HG02970 (cell line): ENCODE data around the gene ENTREP1.
"Not testable (repeated sequence)": the region's sequence is repeated elsewhere in the genome, so short reads cannot be mapped to it uniquely, and the experiment has no call there.

Experiments used
- ATAC-seq: cut with Tn5 transposase; IDR thresholded peaks from one replicate; pipeline ENCODE4 v1.9.1; 2021; ENCODE audit warnings: mild to moderate bottlenecking, moderate library complexity, moderate number of reproducible peaks; ENCODE audit not compliant: unreplicated experiment, low FRiP score

Gene ENTREP1

DNA sequence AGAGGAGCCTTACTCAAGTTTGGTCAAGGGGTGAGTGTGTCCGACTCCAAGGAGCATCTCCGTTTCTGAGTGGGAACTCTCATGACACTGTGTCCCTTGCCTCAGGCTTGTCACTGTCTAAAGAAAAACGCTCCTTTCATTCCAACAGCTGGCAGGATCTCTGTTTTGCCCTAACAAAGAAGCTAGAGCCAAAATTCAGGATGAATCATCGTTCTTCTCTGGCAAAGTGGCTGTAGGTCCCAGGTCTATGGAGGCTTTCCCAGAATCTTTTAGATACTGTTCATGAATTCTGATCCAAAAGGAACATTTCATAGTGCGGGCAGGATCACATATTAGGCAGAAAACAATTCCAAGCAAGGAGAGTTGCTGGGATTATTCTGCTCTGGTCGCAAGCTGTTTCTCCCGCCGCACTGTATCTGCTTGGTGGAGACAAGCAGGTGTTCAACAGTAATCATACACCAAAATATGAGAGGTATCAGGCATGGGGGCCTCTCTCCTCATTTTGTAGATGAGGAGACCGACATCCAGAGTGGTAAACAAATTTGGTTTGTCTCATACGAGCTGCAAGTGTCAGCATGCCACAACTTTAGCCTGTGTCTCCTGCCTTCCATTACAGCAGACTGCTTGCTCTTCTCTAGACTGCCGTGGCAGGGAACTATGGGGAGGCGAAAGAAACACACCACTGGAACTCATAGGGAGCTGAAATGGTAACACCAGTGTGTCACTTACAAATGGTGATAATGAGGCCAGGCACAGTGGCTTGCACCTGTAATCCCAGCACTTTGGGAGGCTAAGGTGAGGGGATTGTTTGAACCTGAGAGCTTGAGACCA, 72.6 kb downstream of the ENTREP1 start:
- no peak for ATAC-seq

DNA sequence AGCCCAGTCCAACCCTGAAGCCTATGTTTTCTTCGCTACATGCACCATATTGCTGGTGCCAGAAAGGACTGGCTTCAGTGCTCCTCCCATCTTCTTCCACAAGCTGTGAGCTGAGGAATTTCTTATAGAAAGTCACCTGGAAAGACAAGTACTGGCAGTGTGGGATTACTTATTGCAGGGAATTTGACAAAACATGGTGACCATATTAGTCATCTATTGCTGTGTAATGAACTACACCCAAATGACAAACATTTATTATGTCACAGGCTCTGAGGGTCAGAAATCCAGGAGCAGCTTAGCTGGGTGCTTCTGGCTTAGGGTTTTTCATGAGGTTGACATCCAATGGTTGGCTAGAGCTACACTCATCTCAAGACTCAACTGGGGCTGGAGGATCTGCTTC, 75.5 kb downstream of the ENTREP1 start:
- ATAC-seq, result no peak

DNA sequence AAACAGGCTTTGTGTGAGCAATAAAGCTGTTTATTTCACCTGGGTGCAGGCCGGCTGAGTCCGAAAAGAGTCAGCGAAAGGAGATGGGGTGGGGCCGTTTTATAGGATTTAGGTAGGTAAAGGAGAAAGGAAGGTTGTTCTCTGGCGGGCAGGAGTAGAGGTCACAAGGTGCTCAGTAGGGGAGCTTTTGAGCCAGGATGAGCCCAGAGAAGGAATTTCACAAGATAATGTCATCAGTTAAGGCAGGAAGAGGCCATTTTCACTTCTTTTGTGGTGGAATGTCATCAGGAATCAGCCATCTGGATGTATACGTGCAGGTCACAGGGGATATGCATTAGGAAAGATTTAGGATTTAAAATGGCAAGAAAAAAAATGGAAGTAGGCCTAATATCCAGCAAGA, 84.9 kb downstream of the ENTREP1 start:
- ATAC-seq, result not testable (repeated sequence)

DNA sequence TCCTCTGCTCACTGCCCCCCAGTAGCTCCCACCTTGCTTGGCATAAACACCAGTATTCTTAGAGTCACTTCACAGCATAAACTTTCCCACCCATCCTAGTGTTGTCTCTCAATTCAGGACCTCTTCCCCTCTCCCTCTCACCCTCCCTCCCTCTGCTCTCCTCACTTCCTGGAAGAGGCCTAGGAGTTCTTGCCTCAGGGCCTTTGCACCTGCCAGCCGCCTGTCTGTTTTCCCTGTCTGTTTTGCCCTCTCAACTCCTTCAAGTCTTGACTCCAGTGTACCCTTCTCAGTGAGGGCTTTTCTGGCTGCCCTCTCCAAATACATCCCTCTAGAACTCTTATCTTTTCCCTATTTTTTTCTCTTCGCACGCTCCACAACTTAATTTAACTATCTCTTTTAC, 86.2 kb downstream of the ENTREP1 start:
- ATAC-seq, result no peak

DNA sequence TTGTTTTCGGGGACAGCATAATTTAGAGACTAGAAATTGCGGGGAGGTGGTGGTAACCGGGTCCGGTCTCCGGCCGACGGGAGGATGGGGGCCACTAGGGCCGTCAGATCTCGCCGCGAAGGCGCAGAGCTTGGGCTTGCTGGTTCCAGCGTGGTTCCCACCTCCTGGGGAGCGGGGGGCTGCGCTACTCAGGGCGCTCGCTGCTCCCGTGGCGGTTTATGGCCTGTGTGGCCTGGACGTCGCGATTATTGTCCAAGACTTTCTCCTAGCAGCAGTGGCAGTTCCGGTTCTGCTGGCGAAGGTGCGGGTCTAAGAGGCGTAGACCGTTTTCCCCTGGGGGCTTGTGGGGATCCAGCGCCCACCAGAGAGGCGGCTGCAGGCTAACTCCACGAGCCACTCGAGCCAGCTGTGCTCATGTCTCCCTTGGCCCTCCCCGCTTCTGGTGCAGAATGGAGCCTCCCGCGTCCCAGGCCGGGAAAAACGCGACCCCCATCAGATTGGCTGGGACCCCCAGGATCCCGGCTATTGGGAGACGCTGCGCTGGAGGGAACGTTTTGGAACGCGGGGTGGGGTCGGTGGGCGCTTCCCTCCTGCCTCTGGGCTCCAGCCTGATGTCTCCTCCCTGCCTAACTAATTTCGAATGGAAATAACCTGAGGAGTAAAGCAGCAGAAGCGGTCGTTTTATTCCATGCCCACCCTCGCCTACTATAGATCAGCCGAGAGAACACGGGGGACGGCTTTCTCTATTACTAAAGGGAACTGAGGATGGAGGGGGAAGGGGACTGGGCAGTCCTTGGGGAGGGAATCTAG, 87.1 kb downstream of the ENTREP1 start:
- ATAC-seq, result no peak

DNA sequence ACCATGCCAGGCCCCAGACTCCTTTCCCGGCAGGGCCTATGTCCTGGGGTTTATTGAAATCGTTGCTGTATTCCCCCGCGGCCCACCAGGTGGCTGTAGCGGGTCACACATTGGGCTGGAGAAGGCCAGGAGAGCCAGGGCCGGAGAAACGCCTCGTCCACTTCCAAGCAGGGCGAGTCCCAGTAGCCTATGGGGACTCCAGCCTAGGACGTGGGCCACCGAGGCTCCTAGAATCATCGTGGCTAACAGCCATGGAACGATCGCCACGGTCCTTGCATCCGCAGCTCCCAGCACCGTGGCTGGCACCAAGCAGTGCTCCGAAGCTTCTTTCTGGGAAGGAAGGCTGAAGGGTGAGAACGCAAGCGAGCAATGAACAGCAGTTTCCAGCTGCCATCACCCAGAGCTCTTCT, 87.7 kb downstream of the ENTREP1 start:
- no peak for ATAC-seq

DNA sequence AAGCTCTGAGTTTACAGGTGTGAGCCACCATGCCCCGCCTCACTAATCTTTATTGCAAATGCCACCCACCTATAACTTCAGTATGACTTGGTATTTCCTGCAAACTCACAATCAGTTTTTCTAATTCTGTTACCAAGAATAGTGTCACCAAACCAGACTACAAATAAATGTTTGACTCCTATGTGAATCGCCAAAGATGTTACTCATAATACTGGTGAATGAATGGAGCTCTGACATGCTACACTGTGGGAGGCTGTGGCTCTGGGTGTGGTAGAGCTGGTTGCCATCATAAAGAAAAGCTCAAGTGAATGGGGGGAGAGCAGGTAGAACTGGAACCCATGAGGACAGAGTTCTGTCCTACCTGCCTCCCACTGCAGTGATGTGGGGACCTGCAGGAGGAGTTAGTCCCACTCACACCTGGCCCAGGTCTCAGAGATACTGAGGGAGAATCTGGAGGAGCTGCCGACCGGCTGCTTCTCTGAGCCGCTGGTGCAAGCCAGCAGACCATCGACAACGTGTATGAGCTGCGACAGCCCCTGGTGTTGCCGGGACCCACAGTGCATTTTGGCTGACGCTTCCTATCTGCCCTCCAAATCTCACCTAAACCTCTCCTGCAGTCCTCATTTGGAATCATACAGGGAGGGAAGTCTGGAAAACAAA, 95.7 kb downstream of the ENTREP1 start:
- ATAC-seq, result no peak

DNA sequence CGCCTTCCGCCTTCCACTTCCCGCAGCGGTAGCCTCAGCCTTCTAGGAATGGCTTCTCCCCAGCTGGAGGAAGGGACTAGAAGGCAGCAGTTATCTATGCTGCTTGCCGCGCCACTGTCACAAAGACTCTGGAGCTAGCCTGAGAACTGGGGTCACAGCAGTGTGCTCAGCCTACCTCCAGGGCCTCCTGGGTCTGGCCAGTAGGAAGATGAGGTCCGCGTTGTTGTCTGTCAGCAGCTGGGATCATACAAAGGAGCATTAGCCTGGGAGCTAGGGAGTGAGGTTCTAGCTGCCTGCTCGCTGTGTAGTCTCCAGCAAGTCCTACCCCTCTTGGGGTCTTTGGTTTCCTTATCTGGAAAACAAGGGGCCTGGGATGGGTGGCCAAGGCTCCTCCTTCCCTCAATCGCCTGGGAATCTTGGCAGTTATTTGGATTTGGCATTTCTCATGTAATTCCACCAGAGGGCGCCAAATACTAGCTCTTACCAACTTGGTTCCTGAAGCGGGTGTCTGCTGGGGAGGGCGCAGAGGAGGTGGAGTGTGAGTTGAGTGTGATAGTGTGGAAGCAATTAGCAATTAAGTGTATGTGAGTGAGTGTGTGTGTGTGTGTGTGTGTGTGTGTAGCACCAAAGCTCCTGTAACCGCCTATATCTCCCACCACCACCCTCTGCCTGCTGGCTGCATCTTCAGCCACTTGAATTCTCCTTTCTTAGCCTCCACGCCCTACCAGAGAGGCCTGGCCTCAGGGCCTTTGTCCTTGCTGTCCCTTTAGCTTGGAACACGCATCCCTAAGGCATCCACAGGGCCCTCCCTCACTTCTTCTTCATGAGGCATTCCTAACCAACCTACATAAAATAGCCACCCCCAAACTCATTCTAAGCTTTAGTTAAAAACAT, 97.1 kb downstream of the ENTREP1 start:
- no peak for ATAC-seq

DNA sequence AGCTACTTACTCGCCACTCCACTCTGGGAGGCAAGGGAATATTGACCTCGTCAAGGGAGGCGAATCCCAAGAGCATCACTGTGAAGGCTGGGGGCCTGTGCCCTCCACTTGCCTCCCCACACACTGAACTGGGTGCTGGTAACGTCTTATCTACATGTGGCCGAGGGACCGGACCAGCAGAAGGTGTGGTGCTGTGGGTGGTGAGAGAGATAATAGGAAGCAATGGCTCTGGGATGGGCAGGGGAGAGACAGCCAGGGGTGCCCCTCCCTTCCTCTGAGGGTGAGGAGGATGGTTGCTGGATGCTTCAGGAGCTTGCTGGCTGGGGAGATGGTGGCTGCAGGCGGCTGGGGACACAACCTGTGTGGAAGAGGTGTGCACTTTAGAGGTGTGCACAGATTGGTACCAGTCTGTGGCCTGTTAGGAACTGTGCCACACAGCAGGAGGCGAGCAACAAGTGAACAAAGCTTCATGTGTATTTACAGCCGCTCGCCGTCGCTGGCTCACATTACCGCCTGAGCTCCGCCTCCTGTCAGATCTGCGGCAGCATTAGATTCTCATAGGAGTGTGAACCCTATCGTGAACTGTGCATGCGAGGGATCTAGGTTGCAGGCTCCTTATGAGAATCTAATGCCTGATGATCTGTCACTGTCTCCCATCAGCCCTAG, 100.3 kb downstream of the ENTREP1 start:
- ATAC-seq, result no peak

DNA sequence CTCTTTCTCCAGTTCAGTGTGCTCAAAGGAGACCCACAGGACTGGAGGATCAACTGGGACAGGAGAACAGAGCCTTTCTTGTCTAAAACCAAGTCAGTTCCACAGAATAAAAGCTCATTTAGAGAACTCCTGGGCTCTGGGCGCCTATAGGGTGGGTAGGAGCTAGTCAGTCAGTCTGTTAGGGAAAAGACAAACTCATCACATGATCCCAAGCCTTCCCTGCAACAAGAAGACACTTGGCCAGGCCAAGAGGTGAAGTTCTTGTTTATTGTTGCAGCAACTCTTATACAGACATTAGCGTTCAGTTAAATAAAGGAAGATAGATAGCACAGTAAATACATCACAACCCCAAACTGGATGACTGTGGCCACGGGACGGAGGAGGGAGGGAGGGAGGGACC, 102.3 kb downstream of the ENTREP1 start:
- ATAC-seq, result no peak

DNA sequence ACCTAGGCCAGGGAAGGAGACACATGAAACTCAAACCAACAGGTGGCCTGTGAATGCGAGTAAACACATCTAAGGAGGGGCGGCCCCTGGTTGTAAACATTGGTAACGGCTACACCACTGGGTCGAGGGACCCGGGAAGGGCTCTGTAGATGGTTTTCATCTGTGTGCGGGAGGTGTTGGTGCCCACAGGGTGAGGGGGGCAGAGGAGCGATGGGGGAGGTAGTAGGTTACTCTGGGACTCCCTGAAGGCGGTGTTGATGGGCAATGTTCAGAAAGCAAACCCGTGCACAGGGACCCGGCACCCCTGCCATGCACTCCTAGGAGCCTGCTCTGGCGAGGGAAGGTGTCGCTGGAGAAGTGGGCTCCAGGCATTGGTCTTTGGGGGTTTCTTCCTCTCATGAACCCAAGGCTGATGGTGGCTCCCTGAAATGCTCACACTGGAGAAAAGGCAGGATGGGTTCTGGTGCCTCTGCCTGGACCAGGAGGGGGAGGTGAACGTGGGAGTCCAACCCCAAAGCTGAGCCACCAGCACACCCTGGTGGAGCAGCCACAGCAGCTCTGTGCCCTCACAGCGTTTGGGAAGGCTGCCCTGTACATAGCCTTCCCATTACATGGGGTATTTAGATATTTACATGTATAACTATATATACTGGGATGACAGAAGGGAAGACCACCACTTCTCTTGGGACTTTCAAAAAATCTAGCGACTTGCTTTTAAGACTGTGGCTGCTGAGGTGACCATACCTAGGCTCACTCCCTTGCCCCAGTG, 103.2 kb downstream of the ENTREP1 start:
- ATAC-seq, result no peak

DNA sequence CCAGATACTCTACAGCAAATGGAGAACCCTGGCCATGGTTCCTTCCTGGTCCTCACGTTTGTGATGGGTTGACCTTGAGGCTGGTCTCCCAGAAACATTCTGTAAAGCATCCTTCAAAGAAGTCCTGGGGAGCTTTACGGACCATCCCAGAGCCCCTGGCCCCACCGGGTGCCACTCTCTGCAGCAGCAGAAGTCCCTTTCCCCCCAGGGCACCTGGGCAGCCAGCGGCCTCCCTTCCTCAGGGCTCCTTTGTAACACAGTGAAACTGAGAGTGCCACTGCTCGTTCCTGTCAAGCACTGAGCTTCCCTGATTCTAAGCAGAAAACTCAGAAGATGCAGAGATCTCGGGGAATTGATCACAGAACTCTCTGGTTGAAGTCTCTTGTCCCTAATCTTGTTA, 104.3 kb downstream of the ENTREP1 start:
- no peak for ATAC-seq

DNA sequence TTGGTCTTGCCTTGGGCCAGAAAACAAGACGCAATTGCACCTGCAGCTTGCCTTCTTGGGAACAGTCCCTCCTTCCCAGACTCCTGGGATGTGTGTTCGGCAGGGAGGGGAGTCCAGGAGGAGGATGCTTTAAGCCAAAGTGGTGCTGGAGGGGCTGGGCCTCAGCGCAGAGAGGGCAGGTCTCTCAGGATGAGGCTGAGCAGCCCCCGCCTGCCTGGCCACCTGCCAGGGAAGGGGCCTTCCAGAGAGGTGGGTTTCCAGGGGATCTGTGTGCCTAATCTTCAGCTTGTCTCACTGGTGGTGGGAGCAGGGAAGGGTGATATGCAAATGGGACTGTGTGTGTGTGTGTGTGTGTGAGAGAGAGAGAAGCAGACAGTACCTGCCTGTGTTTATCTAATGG, 105.2 kb downstream of the ENTREP1 start:
- no peak for ATAC-seq

DNA sequence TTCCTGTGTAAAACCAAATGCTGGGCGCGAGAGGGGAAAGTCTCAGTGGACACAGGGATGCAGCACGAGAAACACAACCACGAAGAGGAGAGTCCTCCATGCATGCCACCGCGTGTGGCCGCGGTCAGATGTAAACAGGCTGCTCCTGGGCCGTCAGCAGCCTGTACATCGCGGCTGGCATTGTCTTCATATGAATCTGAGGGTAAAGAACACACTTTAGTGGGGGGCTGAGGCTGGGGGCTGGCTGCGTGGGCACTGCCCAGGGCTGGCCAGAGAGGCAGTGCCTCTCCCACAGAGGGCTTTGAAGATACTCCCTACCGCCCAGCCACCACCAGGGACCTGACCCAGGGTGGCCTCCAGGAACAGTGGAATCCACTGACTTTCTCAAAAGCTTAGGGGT, 106.2 kb downstream of the ENTREP1 start:
- no peak for ATAC-seq

DNA sequence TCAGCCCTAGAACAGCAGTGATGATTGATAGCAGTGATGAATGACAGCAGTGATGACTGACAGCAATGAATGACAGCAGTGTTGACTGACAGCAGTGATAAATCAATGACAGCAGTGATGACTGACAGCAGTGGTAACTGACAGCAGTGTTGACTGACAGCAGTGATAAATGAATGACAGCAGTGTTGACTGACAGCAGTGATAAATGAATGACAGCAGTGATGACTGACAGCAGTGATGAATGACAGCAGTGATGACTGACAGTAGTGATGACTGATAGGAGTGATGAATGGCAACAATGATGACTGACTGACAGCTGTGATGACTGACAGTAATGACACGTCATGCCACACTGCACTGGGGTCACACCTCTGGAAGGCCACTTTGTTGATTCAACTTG, 106.8 kb downstream of the ENTREP1 start:
- ATAC-seq, result no peak

DNA sequence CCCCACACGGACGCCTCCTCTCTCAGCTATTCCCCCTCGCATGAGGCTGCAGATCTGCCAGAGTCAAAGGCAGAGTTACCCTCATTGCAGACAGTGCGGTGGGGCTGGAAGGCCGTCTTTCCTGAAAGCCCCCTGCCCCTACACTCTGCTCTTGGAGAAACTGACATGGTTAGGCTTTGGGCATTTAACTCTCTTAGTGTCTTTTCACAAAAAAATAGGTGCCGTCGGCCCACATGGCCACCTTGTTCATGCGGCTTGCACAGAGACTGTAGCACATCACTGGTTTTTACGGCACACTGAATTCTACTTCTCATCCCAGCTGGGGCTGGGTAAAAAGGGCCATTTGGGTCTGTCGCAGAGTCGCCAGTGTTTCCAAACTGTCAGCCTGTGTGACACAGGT, 107.6 kb downstream of the ENTREP1 start:
- ATAC-seq, result no peak

DNA sequence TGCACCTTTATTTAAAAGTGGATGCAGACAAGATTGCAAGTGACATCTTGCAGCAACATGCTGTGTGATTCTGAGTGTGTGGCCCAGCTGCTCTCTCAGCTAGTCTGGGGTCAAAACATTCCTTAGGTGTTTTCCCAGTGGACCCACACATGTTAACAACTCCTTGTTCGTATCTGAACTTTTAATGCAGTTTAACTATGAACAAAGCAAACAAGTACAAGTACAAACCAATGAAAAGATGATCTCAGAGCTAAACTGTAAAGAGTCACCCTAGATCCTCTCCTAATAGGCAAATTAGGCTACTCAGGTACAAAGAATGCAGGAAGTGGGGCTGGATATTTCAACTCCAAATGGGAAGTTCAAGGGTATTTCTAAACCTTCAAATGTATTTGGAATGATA, 108.4 kb downstream of the ENTREP1 start:
- no peak for ATAC-seq

DNA sequence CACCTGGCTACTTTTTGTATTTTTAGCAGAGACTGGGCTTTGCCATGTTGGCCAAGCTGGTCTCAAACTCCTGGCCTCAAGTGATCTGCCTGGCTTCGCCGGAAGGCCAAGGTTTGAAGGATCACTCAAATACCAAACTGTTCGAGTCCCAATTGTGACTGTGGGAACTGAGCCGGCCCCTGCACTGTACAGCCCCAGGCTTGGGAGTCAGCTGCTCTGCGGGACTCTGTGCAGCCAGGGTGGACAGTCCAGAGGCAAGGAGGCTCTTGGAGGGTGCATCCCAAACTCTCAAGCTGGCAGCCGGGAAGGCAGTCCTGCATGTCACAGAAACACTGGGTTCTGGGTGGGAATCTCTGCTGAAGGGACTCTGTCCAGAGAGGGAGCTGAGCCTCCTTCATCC, 109.0 kb downstream of the ENTREP1 start:
- no peak for ATAC-seq

DNA sequence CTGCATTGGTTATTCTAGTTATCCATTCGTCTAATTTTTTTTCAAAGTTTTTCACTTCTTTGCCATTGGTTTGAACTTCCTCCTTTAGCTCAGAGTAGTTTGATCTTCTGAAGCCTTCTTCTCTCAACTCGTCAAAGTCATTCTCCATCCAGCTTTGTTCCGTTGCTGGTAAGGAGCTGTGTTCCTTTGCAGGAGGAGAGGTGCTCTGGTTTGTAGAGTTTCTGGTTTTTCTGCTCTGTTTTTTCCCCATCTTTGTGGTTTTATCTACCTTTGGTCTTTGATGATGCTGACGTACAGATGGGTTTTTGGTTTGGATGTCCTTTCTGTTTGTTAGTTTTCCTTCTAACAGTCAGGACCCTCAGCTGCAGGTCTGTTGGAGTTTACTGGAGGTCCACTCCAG, 114.6 kb downstream of the ENTREP1 start:
- not testable (repeated sequence) for ATAC-seq
